A549 (cell line): ENCODE data around the gene SORBS1. TPM values are rescaled to one million over a fixed set of nuclear protein-coding genes. Genes with fewer than 3 reads are reported as not detected.

Source experiments
- ATAC-seq, 2 experiments: fragments of 200-7000 bp in 1 of 2; fragments of >200 bp in 1 of 2; cut with Nextera tagmentation in 1 of 2; cut with Tn5 transposase in 1 of 2; 3 replicates each; pipeline versions ENCODE4 v1.8.0 to v1.9.1; 2018 to 2020; ENCODE audit warnings: mild to moderate bottlenecking in 1 of 2, moderate library complexity in 1 of 2
- CTCF ChIA-PET: fragments of 300-600 bp; sonication (Branson Sonifier 250); formaldehyde crosslinking; extraction: SDS; loops from one replicate; lab custom pipeline; 2021; ENCODE audit warnings: antibody characterized with exemption, inconsistent platforms; lab: Yijun Ruan, JAX
- POLR2A ChIA-PET: fragments of 350-600 bp; formaldehyde crosslinking; extraction: SDS; loops from one replicate; lab custom pipeline; 2021; ENCODE audit warnings: antibody characterized with exemption, inconsistent platforms; lab: Yijun Ruan, JAX
- DNase-seq, 2 experiments: peaks; one replicate each; pipeline versions ENCODE4 v3.0.0 to v3.0.0-alpha.2; 2011 to 2016; ENCODE audit warnings: low read depth in 1 of 2, low spot score in 1 of 2
- FAIRE-seq: peaks from 2 replicates; lab custom pipeline; 2011; peaks lifted over from hg19 to GRCh38; lab: Jason Lieb, UNC
- H3K27ac ChIP-seq, 2 experiments: fragments of >200 bp; sonication (Bioruptor Twin); formaldehyde crosslinking; 3 replicates each; pipeline ENCODE4 v1.5.1; 2016 to 2017
- H3K4me1 ChIP-seq: fragments of >200 bp; sonication (Bioruptor Twin); formaldehyde crosslinking; 3 replicates; pipeline ENCODE4 v1.6.1; 2016
- H3K4me2 ChIP-seq: fragments of >200 bp; sonication (Bioruptor Twin); formaldehyde crosslinking; 3 replicates; pipeline ENCODE4 v1.6.1; 2016
- H3K4me3 ChIP-seq: fragments of >200 bp; sonication (Bioruptor Twin); formaldehyde crosslinking; 3 replicates; pipeline ENCODE4 v1.5.1; 2016
- H3K9me3 ChIP-seq: fragments of >200 bp; sonication (Bioruptor Twin); formaldehyde crosslinking; 3 replicates; pipeline ENCODE4 v1.6.1; 2016
- BCL3 ChIP-seq: fragments of >200 bp; sonication (Bioruptor Twin); formaldehyde crosslinking; IDR thresholded peaks from 3 replicates; pipeline ENCODE4 v1.6.1; 2016
- CBX2 ChIP-seq: fragments of 200-600 bp; sonication (generic); IDR thresholded peaks from 2 replicates; pipeline ENCODE4 v1.6.1; 2016; ENCODE audit warnings: low read depth, mild to moderate bottlenecking, borderline replicate concordance
- CHD2 ChIP-seq: fragments of 150-350 bp; IDR thresholded peaks from 2 replicates; pipeline ENCODE4 v1.6.1; 2014; ENCODE audit warnings: low read length; ENCODE audit not compliant: partially characterized antibody
- CHD4 ChIP-seq: fragments of 200-600 bp; sonication (generic); IDR thresholded peaks from 2 replicates; pipeline ENCODE4 v1.6.1; 2016; ENCODE audit warnings: antibody characterized with exemption, mild to moderate bottlenecking, borderline replicate concordance
- E2F6 ChIP-seq: IDR thresholded peaks from 2 replicates; pipeline ENCODE4 v1.6.1; 2012; ENCODE audit warnings: low read depth, borderline replicate concordance
- FOSL2 ChIP-seq, 2 experiments: fragments of 450-650 bp in 1 of 2; fragments of >200 bp in 1 of 2; sonication (Bioruptor Twin) in 1 of 2; formaldehyde crosslinking; IDR thresholded peaks; 2 replicates each; pipeline versions ENCODE4 v1.5.0 to v1.6.1; 2016 to 2020; ENCODE audit warnings: mild to moderate bottlenecking in 1 of 2, moderate library complexity in 1 of 2
- GATA3 ChIP-seq: IDR thresholded peaks from 2 replicates; pipeline ENCODE4 v1.6.1; 2012; ENCODE audit warnings: borderline replicate concordance
- HDAC2 ChIP-seq: fragments of 200-600 bp; sonication (generic); IDR thresholded peaks from 2 replicates; pipeline ENCODE4 v1.6.1; 2016
- HEYL ChIP-seq: fragments of 250-450 bp; sonication (Bioruptor Pico); IDR thresholded peaks from 2 replicates; pipeline ENCODE4 v1.8.0; 2021; ENCODE audit warnings: mild to moderate bottlenecking, moderate library complexity
- HOXA7 ChIP-seq: fragments of 250-450 bp; sonication (Bioruptor Pico); IDR thresholded peaks from 2 replicates; pipeline ENCODE4 v1.5.0; 2020; ENCODE audit warnings: mild to moderate bottlenecking, moderate library complexity
- HOXB13 ChIP-seq: fragments of 250-450 bp; sonication (Bioruptor Pico); IDR thresholded peaks from 2 replicates; pipeline ENCODE4 v1.5.0; 2020; ENCODE audit warnings: low read depth, mild to moderate bottlenecking, moderate library complexity
- HOXB5 ChIP-seq: fragments of 250-450 bp; sonication (Bioruptor Pico); IDR thresholded peaks from 2 replicates; pipeline ENCODE4 v1.5.0; 2020; ENCODE audit warnings: mild to moderate bottlenecking, moderate library complexity
- NR3C1 ChIP-seq: fragments of >200 bp; sonication (Bioruptor Twin); formaldehyde crosslinking; IDR thresholded peaks from 3 replicates; pipeline ENCODE4 v1.6.1; 2017
- PHF8 ChIP-seq: fragments of 200-600 bp; sonication (generic); IDR thresholded peaks from 2 replicates; pipeline ENCODE4 v1.6.1; 2016; ENCODE audit warnings: low read depth, mild to moderate bottlenecking, antibody characterized with exemption, moderate library complexity, borderline replicate concordance
- RAD21 ChIP-seq, 2 experiments: fragments of >200 bp in 1 of 2; sonication (Bioruptor Twin) in 1 of 2; formaldehyde crosslinking in 1 of 2; IDR thresholded peaks in 1 of 2; conservative IDR thresholded peaks in 1 of 2; 2 replicates in 1 of 2; 3 replicates in 1 of 2; pipeline ENCODE4 v1.6.1; 2012 to 2018; ENCODE audit warnings: inconsistent platforms in 1 of 2
- RARB ChIP-seq: fragments of 250-450 bp; sonication (Bioruptor Pico); IDR thresholded peaks from 2 replicates; pipeline ENCODE4 v1.8.0; 2021; ENCODE audit warnings: mild to moderate bottlenecking, moderate library complexity
- SMC3 ChIP-seq: fragments of >200 bp; sonication (Bioruptor Twin); formaldehyde crosslinking; IDR thresholded peaks from 3 replicates; pipeline ENCODE4 v1.6.1; 2018; ENCODE audit warnings: inconsistent platforms
- USF2 ChIP-seq: fragments of 450-650 bp; IDR thresholded peaks from 2 replicates; pipeline ENCODE4 v1.6.1; 2014; ENCODE audit warnings: antibody characterized with exemption
- WGBS: methylation state at CpG from one replicate; pipeline ENCODE4 v1.1.6; 2017; ENCODE audit errors: missing lambda C conversion rate; 5-methylcytosine and 5-hydroxymethylcytosine counted together
- polyA plus RNA-seq, 4 experiments: library from polyadenylated mRNA; depleted of rRNA in 3 of 4; stranded (reverse); fragments of >200 nt; fragmentation: RNase III in 1 of 4; extraction: RNeasy Plus Mini Kit Qiagen cat#74134 plus additional on column Dnase treatment in 1 of 4; gene quantifications; 2 replicates in 3 of 4; 3 replicates in 1 of 4; pipeline ENCODE4 v1.2.3, GENCODE V29; 2011 to 2017
- TF ChIP-seq, protein P1 (sequence below): IDR thresholded peaks from 2 replicates; pipeline ENCODE4 v1.6.1; 2012
- TF ChIP-seq, protein P2 (sequence below): fragments of 200-600 bp; sonication (generic); IDR thresholded peaks from 2 replicates; pipeline ENCODE4 v1.6.1; 2016; ENCODE audit warnings: antibody characterized with exemption, mild to moderate bottlenecking, moderate library complexity

The SORBS1 gene
- polyA plus RNA-seq, 2 of the 4 experiments (the other 2 are of a cell fraction), result 0.39 to 0.80 TPM

DNA sequence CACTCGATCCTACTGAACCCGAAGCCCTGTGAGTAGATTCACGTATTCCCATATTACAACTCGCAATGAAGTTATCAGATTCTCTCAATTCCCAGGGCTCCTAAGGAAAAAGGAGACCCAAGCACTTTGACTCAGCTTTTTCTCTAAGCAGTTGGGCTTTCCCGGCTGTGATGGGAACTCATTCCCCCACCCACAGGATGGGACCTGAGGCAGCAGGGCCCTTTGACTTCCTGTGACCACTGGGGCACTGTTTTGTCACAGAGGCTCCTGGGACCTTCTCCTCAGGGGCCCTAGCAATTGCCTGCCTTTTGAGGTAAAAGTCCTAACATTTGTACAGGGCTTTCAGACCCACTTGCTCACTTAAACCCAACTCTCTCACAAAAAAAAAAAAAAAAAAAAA is 147.6 kb downstream of the SORBS1 start:
- 60% methylated on average over 5 of the region's 5 CpGs for WGBS
- no peaks in the 10 kb centered on the region for H3K9me3 ChIP-seq
- H3K4me2 ChIP-seq, result no peak overlapping the region
- H3K4me1 ChIP-seq, result peaks cover 9% of the 10 kb centered on the region; the same call in 2 of the 3 replicates
- FAIRE-seq, result no peak
- TF ChIP-seq HOXB5 (no peak), CHD2 (no peak), HOXB13 (CRISPR knock-in tag) (no peak), HOXA7 (CRISPR knock-in tag) (no peak), BCL3 (no peak), GATA3 (no peak), E2F6 (no peak), CBX2 (no peak), RARB (CRISPR knock-in tag) (no peak), NR3C1 (no peak), PHF8 (no peak), HDAC2 (no peak), RAD21 (conservative IDR thresholded peaks at IDR 0.05 in 1 of 2, IDR thresholded peaks at IDR 0.05 in 1 of 2) (no peak), USF2 (no peak), FOSL2 (IDR thresholded peaks at IDR 0.05) (no peak), FOSL2 (CRISPR knock-in tag; IDR thresholded peaks at IDR 0.05) (no peak), CHD4 (no peak), SMC3 (no peak)
- TF ChIP-seq, protein P1, sequence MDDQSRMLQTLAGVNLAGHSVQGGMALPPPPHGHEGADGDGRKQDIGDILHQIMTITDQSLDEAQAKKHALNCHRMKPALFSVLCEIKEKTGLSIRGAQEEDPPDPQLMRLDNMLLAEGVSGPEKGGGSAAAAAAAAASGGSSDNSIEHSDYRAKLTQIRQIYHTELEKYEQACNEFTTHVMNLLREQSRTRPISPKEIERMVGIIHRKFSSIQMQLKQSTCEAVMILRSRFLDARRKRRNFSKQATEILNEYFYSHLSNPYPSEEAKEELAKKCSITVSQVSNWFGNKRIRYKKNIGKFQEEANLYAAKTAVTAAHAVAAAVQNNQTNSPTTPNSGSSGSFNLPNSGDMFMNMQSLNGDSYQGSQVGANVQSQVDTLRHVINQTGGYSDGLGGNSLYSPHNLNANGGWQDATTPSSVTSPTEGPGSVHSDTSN, result no peak
- ATAC-seq, result no peak
- no peak overlapping the region for H3K4me3 ChIP-seq
- no peak overlapping the region for H3K27ac ChIP-seq
- CTCF ChIA-PET, result interaction anchor here (1.0 to 5.3 kb wide), 3 partner anchors 12 to 174 kb away, joined by 4 to 33 read pairs (median 5); no protein-coding TSS in a partner anchor
- DNase-seq, result no peak
- POLR2A ChIA-PET, result no interaction called here

DNA sequence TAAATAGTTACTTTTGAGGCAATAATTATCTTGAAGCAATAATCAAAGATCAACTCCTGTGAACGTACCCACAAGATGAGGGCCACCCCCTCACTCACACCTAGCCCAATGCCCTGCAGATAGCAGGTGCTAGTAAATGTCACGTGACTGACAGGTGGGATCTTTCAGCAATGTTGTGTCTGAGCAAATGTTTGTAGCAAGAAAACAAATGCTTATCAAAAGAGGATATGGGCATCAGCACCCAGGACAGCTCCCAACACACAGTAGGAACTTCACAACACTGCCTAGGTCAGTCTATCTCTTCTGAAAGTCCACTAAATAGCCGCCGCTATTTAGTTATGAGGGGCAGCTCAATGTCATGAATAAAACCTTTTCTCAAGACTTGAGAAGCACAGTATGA is 149.5 kb downstream of the SORBS1 start:
- ATAC-seq, result no peak
- POLR2A ChIA-PET, result no interaction called here
- Histone ChIP-seq H3K4me1 (peaks cover 10% of the 10 kb centered on the region; the same call in 2 of the 3 replicates), H3K4me3 (no peak overlapping the region), H3K9me3 (no peaks in the 10 kb centered on the region), H3K27ac (no peak overlapping the region), H3K4me2 (no peak overlapping the region)
- CTCF ChIA-PET, result interaction anchor here (3.0 to 5.3 kb wide), 2 partner anchors 18 to 48 kb away, joined by 8 to 33 read pairs; no protein-coding TSS in a partner anchor
- FAIRE-seq, result no peak
- TF ChIP-seq USF2 (peak; percentile 65), HEYL (no peak), RAD21 (conservative IDR thresholded peaks at IDR 0.05 in 1 of 2, IDR thresholded peaks at IDR 0.05 in 1 of 2) (no peak)
- TF ChIP-seq, protein P2, sequence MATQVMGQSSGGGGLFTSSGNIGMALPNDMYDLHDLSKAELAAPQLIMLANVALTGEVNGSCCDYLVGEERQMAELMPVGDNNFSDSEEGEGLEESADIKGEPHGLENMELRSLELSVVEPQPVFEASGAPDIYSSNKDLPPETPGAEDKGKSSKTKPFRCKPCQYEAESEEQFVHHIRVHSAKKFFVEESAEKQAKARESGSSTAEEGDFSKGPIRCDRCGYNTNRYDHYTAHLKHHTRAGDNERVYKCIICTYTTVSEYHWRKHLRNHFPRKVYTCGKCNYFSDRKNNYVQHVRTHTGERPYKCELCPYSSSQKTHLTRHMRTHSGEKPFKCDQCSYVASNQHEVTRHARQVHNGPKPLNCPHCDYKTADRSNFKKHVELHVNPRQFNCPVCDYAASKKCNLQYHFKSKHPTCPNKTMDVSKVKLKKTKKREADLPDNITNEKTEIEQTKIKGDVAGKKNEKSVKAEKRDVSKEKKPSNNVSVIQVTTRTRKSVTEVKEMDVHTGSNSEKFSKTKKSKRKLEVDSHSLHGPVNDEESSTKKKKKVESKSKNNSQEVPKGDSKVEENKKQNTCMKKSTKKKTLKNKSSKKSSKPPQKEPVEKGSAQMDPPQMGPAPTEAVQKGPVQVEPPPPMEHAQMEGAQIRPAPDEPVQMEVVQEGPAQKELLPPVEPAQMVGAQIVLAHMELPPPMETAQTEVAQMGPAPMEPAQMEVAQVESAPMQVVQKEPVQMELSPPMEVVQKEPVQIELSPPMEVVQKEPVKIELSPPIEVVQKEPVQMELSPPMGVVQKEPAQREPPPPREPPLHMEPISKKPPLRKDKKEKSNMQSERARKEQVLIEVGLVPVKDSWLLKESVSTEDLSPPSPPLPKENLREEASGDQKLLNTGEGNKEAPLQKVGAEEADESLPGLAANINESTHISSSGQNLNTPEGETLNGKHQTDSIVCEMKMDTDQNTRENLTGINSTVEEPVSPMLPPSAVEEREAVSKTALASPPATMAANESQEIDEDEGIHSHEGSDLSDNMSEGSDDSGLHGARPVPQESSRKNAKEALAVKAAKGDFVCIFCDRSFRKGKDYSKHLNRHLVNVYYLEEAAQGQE, result peak; percentile 65
- WGBS, result 45% methylated on average over 4 of the region's 4 CpGs
- no peak for DNase-seq
